Stimulated activated CD4-positive, alpha-beta T cell treated with anti-CD3 and anti-CD28 coated beads, TNF-alpha, amount 100 ng/mL, for 1 hour (primary cell): ENCODE results near the gene STAM.
"Not testable (repeated sequence)": the region's sequence is repeated elsewhere in the genome, so short reads cannot be mapped to it uniquely, and the experiment has no call there.

Experiments used
- DNase-seq, 3 donors: peaks; one replicate each; pipeline ENCODE4 v3.0.0-alpha.2; 2020; ENCODE audit warnings: low read depth in 3 of 3, low spot score in 1 of 3

STAM gene

GRCh38 chr10:17674566-17674965 is 30.6 kb downstream of the STAM start:
- no peak for DNase-seq

GRCh38 chr10:17675638-17676037 is 31.7 kb downstream of the STAM start:
- DNase-seq = no peak

- no peak for DNase-seq
These were observed 33.0 kb downstream of the STAM start for GRCh38 chr10:17676919-17677318.

GRCh38 chr10:17682236-17682946 is 38.4 kb downstream of the STAM start:
- no peak for DNase-seq

GRCh38 chr10:17683541-17683940 is 39.6 kb downstream of the STAM start:
- DNase-seq = no peak

GRCh38 chr10:17684537-17684936 is 40.6 kb downstream of the STAM start:
- DNase-seq = no peak

GRCh38 chr10:17685233-17685840 is 41.4 kb downstream of the STAM start:
- peak in 1 of 3 donors; percentile 5 for DNase-seq

- no peak for DNase-seq
These were observed 43.3 kb downstream of the STAM start for GRCh38 chr10:17687117-17687831.

- DNase-seq = no peak
These were observed 45.2 kb downstream of the STAM start for GRCh38 chr10:17689137-17689536.

- no peak for DNase-seq
These were observed 49.1 kb downstream of the STAM start for GRCh38 chr10:17693009-17693408.

GRCh38 chr10:17698696-17699095 is 54.7 kb downstream of the STAM start:
- DNase-seq = no peak

- no peak for DNase-seq
These were observed 57.4 kb downstream of the STAM start for GRCh38 chr10:17701301-17701700.

GRCh38 chr10:17703706-17704105 is 59.8 kb downstream of the STAM start:
- no peak for DNase-seq

- DNase-seq = no peak
These were observed 64.9 kb downstream of the STAM start for GRCh38 chr10:17708821-17709220.

- no peak for DNase-seq
These were observed 65.5 kb downstream of the STAM start for GRCh38 chr10:17709492-17709891.

- DNase-seq = no peak
These were observed 66.2 kb downstream of the STAM start for GRCh38 chr10:17710181-17710580.

GRCh38 chr10:17712053-17712452 is 68.1 kb downstream of the STAM start:
- no peak for DNase-seq

GRCh38 chr10:17712717-17713471 is 68.9 kb downstream of the STAM start:
- DNase-seq = no peak

- no peak for DNase-seq
These were observed 69.8 kb downstream of the STAM start for GRCh38 chr10:17713758-17714157.

GRCh38 chr10:17716161-17716560 is 72.2 kb downstream of the STAM start:
- DNase-seq = no peak

- not testable (repeated sequence) for DNase-seq
These were observed 78.5 kb downstream of the STAM start for GRCh38 chr10:17722317-17723014.
